ENCODE results near the gene IPO5.

Gene IPO5

GRCh38 chr13:98014766-98015165, 61.3 kb downstream of the IPO5 start:
- no peak for DNase-seq (ENCODE audit: low spot score)
- in situ Hi-C loops (cut with MboI; ENCODE audit: low sequenced_read_pairs, unreplicated experiment), result no loop called here
- TF ChIP-seq CTCF (IDR thresholded peaks at IDR 0.05; ENCODE audit: borderline replicate concordance, control extremely low read depth, extremely low read depth, insufficient read depth, missing control alignments), result no peak

GRCh38 chr13:98018293-98018692, 64.8 kb downstream of the IPO5 start:
- DNase-seq (ENCODE audit: low spot score), result no peak
- no peak for TF ChIP-seq CTCF (IDR thresholded peaks at IDR 0.05; ENCODE audit: borderline replicate concordance, control extremely low read depth, extremely low read depth, insufficient read depth, missing control alignments)
- in situ Hi-C loops (cut with MboI; ENCODE audit: low sequenced_read_pairs, unreplicated experiment), result no loop called here

DNA sequence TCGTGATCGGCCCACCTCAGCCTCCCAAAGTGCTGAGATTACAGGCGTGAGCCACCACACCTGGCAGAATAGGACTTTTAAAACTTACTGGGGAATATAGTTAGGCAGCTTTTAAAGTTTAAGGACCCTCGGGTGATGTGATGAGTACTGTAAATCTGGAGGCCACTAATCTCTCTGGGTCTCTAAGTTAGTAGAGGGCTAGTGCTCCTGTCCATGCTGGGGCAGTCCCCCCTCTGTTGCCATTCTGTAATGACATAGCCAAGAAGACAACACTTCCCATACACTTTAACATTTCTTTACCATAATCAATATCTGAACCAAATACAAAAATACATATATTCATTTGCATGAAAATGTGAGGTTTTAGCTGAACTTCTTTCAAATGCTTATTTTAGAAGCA, 65.7 kb downstream of the IPO5 start:
- in situ Hi-C loops (cut with MboI; ENCODE audit: low sequenced_read_pairs, unreplicated experiment), result no loop called here
- DNase-seq (ENCODE audit: low spot score), result no peak
- no peak for TF ChIP-seq CTCF (IDR thresholded peaks at IDR 0.05; ENCODE audit: borderline replicate concordance, control extremely low read depth, extremely low read depth, insufficient read depth, missing control alignments)

GRCh38 chr13:98020271-98020670, 66.8 kb downstream of the IPO5 start:
- no peak for DNase-seq (ENCODE audit: low spot score)
- TF ChIP-seq CTCF (IDR thresholded peaks at IDR 0.05; ENCODE audit: borderline replicate concordance, control extremely low read depth, extremely low read depth, insufficient read depth, missing control alignments), result no peak
- in situ Hi-C loops (cut with MboI; ENCODE audit: low sequenced_read_pairs, unreplicated experiment), result no loop called here

DNA sequence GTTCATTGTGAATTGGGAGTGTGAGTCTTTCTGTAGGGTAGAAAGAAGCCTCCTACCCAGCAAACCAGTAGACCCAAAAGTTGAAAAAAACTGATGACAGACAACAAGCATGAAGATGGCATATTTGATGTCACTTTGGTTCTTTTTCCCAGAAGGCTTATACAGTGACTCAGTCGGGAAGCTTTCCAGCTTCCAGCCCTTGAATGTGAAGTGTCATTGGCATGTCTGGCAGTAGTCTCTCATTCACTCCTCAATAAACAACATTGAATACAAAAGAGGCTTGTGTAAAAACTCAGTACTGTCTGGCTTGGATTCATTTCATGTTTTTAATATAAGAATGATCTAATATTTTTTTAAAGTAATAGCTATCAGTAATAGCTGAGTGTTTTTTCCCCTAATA, 68.7 kb downstream of the IPO5 start:
- DNase-seq (ENCODE audit: low spot score), result no peak
- in situ Hi-C loops (cut with MboI; ENCODE audit: low sequenced_read_pairs, unreplicated experiment), result no loop called here

DNA sequence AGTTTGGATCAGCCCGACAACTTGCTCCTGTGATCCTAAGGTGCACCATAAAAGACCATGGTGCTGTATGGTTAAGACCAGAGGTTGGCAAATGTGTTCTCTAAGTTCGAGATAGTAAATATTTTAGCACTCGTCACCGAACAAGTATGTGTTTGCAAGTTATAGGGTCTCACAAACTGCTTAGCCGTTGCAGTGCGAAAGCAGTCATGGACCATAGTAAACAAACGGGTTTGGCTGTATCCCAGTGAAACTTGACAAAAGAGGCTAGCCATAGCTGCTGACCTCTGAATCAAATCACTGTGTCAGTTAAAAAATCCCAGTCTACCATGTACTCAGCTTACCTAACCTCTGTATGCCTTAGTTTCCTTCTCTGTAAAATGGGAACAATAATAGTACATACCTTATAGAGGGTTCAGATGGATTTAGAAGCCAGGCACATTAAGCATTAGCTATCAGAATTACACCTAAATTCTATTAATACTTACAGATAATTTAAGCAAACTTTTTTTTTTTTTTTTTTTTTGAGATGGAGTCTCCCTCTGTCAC, 72.1 kb downstream of the IPO5 start:
- in situ Hi-C loops (cut with MboI; ENCODE audit: low sequenced_read_pairs, unreplicated experiment), result no loop called here
- no peak for TF ChIP-seq CTCF (IDR thresholded peaks at IDR 0.05; ENCODE audit: borderline replicate concordance, control extremely low read depth, extremely low read depth, insufficient read depth, missing control alignments)
- DNase-seq (ENCODE audit: low spot score), result no peak

More for the DNA sequence above, 68.7 kb downstream of the IPO5 start:
- no peak for TF ChIP-seq CTCF (IDR thresholded peaks at IDR 0.05; ENCODE audit: borderline replicate concordance, control extremely low read depth, extremely low read depth, insufficient read depth, missing control alignments)

DNA sequence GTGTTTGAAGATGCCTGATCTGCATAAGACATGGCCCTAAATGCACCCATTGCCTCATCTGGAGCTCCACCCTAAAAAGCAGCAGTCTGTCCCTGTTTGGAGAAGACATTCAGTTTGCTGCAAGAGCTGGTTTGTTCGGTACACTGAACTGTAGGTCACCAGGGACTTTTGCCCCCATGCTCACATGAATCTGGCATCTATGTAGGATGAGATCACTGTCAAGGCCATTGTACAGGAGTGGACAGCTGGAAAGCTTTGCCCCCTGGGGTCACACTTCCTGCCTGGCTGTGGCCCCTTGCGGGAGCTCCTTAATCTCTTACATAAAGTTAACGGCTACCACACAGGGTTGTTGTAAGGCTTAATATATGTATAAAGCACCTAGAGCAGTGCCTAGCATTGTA, 73.0 kb downstream of the IPO5 start:
- no peak for DNase-seq (ENCODE audit: low spot score)
- TF ChIP-seq CTCF (IDR thresholded peaks at IDR 0.05; ENCODE audit: borderline replicate concordance, control extremely low read depth, extremely low read depth, insufficient read depth, missing control alignments), result no peak

More for the DNA sequence above, 73.0 kb downstream of the IPO5 start:
- in situ Hi-C loops (cut with MboI; ENCODE audit: low sequenced_read_pairs, unreplicated experiment), result no loop called here

Measured in GM13976 (cell line).